Mesangial cell (primary cell): Measurements from ENCODE around the gene PPP4R3C. TPM values are rescaled to one million over a fixed set of nuclear protein-coding genes. Genes with fewer than 3 reads are reported as not detected.

Experiments
- total RNA-seq: library from RNA; depleted of rRNA; stranded (reverse); fragments of >200 nt; gene quantifications from 2 replicates; pipeline ENCODE4 v1.2.3, GENCODE V29; 2015

Gene PPP4R3C
- not detected in 2 replicates for total RNA-seq

GRCh38 chrX:27463187-27463586, at the start of gene PPP4R3C:
PPP4R3C (minus strand) TSS chrX:27463341; CDS start chrX:27463296, 45 bp downstream.

Other genes starting within 250 kb of the PPP4R3C start
- not detected in 2 replicates for gene DCAF8L2, start 127.0 kb upstream of the PPP4R3C start, total RNA-seq